GM18519 (cell line): ENCODE measurements around the gene CAMTA1.

Source experiments
- ATAC-seq: cut with Tn5 transposase; IDR thresholded peaks from one replicate; pipeline ENCODE4 v1.9.1; 2021; ENCODE audit warnings: mild to moderate bottlenecking, moderate library complexity; ENCODE audit not compliant: unreplicated experiment, low FRiP score

Gene CAMTA1

DNA sequence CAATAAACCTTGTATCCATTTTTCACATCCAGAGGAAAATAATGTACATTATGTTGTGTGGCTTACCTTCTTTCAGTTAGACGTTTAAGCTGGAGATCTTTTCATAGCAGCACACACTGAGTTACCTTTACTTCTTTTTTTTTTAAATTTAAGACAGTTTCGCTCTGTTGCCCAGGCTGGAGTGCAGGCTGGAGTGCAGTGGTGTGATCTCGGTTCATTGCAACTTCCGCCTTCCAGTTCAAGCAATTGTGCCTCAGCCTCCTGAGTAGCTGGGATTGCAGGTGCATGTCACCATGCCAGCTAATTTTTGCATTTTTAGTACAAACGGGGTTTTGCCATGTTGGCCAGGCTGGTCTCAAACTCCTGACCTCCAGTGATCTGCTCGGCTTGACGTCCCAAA is 7.4 kb upstream of the CAMTA1 start:
- no peak for ATAC-seq

DNA sequence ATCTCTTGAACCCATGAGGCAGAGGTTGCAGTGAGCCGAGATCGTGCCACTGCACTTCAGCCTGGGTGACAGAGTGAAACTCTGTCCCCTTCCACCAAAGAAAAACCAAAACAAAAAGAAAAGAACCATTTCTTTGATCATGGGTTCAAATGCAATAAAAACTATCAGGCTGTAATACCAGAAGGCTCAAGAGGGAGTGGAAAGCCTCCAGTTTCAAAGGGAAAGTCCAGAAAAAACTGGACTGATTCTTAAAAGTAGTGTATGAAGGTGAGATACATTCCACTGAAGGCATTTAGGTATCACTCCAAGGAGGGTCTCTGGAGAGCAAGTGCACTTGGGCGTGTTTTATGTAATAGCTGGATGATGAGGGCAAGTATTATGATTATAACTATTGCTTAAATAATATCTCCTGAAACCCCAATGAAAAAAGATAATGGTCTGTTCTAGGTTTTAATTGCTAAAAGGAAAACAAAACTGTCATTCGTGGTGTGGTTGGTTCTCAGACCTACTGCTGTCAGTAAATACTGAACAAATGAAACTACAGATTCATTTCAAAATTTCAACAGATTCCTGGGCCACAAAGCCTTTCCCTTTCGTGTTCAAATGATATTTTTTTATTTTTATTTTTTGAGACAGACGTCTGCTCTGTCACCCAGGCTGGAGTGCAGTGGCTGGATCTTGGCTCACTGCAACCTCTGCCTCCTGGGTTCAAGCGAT is 6.0 kb upstream of the CAMTA1 start:
- ATAC-seq = no peak

DNA sequence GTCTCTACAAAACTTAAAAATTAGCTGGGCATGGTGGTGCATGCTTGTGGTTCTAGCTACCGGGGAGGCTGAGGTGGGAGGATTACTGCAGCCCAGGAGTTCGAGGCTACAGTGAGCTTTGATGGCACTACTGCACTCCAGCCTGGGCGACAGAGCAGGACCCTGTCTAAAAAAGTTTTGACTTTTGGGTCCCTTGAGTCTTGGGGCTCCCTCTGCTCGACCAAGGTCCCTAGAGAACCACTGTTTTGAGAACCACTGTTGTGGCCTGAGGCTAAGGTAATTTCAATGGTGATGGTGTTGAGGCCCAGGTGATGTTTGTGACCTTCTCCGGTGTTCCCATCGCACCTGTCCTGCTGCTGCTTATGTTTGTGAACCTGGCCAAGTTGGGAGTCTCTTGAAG is 3.1 kb upstream of the CAMTA1 start:
- no peak for ATAC-seq

DNA sequence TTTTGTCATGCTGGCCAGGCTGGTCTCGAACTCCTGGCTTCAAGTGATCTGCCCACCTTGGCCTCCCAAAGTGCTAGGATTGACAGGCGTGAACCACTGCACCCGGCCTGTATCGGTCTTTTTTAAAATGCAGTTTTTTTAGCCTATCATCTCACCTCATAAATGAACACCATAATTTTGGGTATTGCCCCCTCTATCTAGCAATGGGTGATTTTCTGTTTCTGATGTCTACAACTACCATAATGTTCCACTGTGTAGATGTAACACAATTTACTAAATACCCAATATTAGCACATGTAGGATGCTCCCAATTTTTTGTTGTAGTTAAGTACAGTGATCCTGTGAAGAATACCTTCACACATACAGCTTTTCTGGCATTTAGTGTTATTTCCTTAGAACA is 2.0 kb upstream of the CAMTA1 start:
- no peak for ATAC-seq

DNA sequence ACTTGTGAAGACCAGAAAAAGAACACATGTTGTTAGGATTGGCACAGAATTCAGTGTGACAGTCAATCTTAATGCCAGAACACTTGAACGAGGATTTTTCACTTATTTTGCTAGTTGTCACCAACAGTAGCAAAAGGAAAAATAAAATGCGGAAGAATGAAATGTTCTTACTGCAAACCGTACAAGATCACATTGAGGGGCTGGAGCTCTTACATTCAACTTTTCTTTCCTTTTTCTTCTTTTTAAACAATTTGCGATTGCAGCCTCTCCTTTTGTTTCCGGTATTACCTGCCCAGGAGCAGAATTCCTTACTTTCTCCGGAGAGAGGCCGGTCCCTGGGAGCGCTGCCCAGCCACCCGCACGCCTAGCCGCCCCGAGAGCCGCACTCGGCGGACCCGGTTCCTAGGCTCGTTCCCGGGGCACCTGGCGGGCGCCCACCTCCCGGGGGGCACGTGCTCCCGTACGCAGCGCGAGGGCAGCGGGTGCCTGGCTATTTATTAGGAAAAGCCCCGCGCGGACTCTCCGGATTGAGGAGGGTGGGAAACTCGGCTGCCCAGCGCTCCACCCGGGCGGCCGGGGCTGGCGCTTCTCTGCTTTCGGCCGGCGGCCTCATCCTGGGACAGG is 1.2 kb upstream of the CAMTA1 start:
- no peak for ATAC-seq

DNA sequence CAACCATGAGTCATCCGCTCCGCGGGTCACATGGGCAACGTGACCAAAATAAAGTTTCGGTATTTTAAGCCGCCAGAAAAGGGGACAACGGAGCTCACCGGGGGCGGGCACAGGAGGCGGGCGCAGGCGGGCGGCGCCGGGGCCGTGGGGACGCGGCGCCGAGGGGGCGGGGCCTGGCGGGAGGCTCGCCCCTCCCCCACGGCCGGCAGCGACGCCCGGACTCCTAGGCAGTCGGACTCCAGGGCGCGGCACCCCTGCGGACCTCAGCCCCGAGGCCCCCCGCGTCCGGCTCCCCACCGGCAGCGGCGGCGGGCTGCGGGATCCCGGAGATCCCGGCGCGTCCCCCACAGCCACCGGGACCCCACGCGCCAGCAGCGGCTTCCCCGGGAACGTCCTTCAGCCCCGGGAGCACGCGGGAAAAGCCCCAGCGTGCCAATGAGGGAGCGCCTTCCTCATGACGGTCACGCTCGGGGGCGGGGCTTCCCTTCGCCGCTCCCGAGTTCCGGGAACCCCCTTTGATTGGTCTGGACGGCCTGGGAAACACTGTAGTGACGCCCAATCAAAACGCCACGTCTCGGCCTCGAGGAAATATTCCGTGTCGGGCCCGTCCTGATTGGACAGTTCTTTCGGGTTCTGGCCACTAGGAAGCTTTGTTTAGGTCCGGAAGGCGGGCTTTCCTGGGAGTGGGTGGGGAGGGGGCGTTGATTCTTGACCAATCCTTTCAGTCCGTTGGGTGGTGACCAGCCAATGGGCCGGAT is 515 bp upstream of the CAMTA1 start:
- ATAC-seq = peak; percentile 50

DNA sequence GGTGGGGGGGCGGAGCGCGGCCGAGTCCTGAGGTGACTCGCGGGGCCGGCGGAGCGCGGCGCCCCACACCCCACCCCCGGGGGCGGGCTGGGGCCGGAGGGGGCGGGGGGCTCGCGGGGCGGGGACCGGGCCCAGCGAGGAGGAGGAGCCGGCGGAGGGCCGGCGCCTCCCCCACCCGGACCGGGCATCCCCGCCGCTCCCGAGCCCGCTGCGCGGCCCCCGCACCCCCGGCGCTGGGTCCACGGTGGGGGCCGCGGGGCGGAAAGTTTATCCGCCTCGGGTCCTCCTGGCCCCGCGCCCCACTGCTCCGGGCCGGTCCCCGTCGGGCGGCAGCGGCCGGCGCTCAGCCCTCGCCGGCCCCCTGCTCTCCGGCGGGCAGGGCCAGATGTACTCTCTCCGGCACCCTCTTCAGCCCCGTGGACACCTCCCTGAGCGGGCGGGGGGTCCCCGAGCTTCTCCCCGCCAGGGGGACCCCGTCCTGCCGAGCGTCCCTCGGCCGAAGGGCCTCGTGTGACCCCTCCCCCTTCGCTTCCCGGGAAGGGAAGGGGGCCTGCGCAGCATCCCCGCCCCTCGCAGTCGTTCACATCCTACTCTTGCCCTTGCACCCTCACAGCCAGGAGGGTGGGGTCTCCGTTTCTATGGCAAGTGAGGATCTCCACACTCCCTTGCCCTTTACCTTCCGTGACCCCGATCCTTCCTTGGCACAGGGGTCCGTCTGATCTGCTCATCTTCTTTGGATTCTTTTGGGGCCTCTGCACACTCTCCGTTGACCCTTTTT is 663 bp downstream of the CAMTA1 start:
- no peak for ATAC-seq

DNA sequence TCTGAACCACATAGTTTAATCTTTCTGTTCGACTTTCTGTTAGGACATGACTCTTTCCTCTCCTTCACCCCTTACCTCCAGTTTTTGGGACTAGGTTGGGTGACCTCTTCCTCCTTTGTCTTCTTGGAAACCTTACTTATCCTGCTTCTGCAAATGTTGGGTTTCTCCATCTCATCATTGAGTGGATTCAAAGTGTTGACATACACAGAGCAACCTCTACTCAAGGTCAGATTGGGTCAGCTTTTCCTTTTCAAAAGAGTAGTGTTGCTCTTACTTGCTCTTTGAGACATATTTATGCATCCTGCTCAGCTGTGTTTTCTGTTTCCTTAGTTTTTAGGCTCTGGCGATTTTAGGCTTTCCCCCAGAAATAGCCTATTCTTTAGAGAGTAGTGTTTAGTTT is 3.7 kb downstream of the CAMTA1 start:
- no peak for ATAC-seq

DNA sequence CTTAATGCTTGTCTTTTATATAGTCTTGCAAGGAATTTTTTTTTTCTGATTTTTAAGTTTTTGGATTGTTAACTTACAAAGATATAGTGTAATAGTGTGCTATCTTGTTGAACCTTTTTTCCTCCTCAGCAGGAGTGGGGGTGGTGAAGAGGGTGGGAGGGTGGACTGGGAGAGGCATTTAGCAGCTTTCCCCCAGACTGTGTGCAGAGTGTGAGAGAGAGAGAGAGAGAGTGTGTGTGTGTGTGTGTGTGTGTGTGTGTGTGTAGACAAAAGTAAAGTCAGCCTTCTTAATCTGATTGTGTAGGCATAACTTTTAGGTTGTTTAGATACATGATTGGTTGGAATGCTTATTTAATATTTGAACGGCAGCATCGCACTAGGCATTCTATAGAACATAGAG is 4.9 kb downstream of the CAMTA1 start:
- no peak for ATAC-seq

DNA sequence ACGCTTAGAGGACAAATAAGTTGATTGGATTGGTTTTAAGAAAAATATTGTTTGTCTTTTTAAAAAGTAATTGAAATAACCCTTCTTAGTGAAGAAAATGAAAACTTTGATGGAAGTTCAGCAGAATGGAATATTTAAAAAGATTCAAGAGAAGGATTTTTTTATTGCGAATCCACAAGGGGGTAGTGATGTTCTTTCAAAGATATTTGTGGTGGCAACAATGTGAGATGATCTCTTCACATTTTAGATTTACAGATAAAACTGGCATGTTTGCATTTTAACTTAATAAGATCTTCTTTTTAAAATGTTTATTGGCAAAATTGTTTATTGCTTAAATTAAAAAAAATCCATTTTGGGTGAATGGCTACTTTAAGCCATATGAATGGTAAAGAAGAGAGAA is 8.9 kb downstream of the CAMTA1 start:
- no peak for ATAC-seq

DNA sequence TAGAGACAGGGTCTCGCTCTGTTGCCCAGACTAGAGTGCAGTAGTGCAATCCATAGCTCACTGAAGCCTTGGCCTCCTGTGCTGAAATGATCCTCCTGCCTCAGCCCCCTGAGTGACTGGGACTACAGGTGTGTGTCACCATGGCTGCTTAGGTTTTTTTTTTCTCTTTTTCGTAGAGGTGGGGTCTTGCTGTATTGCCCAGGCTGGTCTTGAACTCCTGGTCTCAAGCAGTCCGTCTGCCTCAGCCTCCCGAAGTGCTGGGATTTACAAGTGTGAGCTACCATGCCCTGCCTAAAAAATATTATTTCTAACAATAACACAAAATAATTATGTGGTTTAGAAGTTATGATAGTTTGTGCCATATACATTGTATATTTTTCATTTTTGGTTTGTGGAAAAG is 9.9 kb downstream of the CAMTA1 start:
- ATAC-seq = no peak

DNA sequence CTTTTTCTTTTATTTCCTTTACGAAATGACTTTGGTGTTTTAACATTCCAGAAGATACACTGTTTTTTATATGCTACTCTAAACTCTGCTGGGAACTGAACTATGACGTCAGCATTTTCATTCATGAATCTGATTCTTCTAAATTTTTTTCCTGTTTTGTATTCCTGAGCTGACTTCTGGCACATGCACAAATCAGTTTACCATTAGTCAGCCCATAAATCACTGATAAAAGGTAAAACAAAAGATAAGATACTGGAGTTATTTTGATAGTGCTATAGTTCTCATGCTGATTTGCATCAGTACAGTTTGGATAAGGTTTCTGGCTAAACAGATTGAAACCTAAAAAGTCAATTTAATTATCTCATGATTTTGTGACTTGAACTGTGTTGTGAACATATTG is 10.4 kb downstream of the CAMTA1 start:
- no peak for ATAC-seq

DNA sequence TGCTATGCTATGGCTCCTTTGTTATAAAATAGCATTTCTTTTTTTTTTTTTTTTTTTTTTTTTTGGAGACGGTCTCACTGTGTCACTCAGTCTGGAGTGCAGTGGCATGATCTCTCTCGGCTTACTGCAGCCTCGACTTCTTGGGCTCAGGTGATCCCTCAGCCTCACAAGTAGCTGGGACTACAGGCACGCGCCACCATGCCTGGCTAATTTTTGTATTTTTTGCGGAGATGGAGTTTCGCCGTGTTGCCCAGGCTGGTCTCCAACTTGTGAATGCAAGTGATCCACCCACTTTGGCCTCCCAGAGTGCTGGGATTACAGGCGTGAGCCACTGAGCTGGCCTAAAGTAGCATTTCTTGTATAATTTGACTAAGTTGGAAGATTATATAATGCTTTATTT is 10.8 kb downstream of the CAMTA1 start:
- ATAC-seq = no peak

DNA sequence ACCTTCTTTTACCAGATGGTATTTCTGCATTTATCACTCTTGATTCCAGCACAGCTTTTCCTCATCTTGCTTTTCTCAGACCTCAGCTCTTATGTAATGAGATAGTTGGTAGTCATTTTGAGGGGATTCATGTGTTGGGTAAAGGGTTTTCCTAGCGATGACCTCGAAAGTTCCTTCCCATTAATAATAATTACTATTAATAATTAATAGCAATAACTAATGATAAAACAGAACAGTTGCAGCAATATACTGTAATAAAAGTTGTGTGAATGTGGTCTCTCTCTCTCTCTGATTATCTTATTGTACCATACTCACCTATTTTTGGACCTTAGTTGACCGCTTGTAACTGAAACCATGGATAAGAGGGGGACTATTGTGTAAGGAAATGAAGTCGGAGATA is 14.2 kb downstream of the CAMTA1 start:
- no peak for ATAC-seq

DNA sequence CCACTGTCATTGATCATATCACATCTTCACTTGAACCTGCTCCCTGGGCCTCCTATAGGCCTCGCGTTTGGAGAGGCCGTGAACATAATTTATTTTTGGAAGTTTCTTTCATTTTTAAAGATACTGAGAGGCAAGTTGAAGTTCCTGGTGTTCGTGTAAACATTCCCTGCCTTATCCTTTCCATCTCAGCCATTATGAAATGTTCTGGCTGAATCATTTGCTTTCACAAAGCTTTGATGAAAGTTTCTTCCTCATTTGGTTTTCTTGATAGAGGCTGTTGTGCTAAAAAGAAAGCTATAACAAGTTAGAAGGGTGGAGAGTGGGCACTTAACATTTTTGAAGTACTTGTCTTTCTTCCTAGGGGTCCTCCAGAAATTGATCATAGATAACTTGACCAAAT is 15.5 kb downstream of the CAMTA1 start:
- no peak for ATAC-seq

DNA sequence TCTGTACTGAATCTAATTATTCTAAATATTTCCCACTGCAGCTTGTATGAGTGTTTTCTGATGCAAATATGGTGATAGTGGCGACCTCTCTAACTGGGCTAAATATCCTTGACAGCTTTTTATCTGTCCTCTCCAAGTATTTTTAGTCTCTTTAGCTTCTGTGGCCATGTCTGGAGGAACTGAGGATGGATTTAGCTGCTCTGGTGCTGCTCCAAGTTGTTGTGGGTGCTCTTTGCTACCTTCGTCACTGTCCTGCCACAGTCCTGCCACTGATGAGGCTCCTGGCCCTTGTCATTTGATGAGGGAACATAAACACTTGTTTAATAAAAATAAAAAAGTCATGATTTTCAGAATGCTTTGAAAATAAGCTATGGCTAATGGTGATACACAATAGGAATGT is 15.9 kb downstream of the CAMTA1 start:
- ATAC-seq = no peak

DNA sequence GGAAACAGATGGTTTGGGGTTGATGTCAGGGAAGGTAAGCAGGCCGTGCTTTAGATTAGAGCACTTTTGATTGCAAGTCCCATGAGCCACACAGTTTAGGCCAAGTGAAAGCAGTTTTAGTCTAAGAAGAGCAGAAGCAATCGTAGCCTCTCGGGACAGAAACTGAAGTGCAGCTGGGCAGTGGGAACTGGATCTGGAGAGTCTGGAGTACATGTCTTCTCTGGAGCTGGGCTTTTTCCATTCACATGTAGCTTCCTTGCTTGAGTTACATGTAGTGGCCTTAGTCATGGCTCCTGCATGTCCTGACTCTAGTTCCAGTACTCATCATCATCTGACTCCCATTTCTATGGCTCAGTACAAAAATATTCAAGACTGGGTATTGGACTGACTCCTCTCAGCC is 16.7 kb downstream of the CAMTA1 start:
- no peak for ATAC-seq

DNA sequence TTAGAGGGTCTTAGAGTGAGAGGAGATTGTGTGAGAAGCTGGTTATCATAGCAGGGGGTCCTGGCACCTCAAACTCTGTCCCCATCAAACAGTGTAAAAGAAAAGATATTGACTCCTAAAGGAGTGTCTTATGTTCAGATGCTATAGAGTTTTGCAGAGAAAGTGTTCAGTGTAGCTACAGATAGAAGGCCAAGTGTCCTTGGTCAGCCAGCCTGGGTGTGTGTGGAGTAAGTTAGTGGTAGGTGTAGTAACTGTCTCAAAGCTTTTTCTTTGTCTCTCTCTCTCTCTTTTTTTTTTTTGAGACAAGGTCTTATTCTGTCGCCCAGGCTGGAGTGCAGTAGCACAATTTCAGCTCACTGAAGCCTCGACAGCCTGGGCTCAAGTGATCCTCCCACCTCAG is 17.2 kb downstream of the CAMTA1 start:
- no peak for ATAC-seq

DNA sequence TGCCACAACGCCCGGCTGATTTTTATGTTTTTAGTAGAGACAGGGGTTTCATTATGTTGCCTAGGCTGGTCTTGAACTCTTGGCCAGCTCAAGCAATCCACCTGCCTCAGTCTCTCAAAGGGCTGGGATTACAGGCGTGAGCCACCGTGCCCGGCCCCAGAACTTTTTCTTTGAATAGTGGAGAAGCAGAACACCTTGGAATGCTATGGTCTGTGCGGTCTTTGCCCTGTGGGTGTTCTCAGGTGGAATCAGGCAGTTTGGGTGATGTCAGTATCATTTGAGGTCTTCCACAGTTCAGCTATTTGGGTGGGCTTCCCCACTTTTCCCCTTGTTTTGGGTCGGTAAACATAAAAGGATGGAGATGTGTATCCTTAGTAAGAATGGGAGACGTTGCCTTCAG is 17.6 kb downstream of the CAMTA1 start:
- no peak for ATAC-seq

DNA sequence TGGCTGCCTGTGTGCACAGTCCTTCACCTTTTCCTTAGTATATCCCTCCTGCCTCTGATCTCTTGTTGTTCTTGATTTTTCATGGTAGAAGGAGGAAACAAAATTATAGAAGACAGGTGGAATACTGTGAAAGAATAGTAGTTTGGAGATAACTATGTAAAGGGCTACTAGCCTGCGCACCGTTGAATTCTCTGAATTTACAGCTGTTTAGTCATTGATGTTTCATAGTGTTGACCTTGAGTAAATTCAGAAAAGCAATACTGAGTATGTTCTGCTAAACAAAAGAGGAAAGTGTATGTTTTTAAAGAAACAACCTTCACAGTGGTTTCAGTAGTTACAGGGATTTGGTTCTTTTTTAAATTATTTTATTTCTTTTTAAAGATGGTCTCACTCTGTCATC is 18.1 kb downstream of the CAMTA1 start:
- ATAC-seq = no peak

DNA sequence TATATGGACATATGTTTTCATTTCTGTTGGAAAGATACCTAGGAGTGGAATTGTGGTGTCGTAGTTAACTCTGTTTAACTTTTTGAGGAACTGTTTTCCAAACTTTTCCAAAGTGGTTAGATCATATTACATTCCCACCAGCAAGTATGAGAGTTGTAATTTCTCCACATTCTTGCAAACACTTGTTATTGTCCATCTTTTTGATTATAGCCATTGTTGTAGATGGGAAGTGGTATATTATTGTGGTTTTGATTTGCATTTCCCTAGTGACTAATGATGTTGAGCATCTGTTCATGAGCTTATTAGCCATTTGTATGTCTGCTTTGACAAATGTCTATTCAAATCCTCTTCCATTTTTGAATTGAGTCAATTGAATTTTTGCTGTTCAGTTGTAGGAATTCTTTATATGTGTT is 19.8 kb downstream of the CAMTA1 start:
- no peak for ATAC-seq
